K562 (cell line): ENCODE measurements around the gene TACSTD2. TPM values are rescaled to one million over a fixed set of nuclear protein-coding genes. Genes with fewer than 3 reads are reported as not detected.

ENCODE experiments used
- ATF1 ChIP-seq, 2 experiments: fragments of 450-650 bp in 1 of 2; IDR thresholded peaks; 2 replicates each; pipeline ENCODE4 v1.6.1; 2016; ENCODE audit warnings: missing compliant biosample characterization in 1 of 2, missing genetic modification characterization in 1 of 2
- BRCA1 ChIP-seq, 2 experiments: fragments of 450-650 bp in 1 of 2; sonication (generic) in 1 of 2; formaldehyde crosslinking in 1 of 2; IDR thresholded peaks; 2 replicates each; pipeline versions ENCODE4 v1.5.0 to v1.6.1; 2017 to 2020; ENCODE audit warnings: mild to moderate bottlenecking in 1 of 2, missing genetic modification reagents in 1 of 2
- CXXC5 ChIP-seq: fragments of 250-450 bp; sonication (Bioruptor Pico); IDR thresholded peaks from 2 replicates; pipeline ENCODE4 v1.8.0; 2022; ENCODE audit warnings: inconsistent platforms, mild to moderate bottlenecking, moderate library complexity
- ELF2 ChIP-seq: fragments of 250-450 bp; sonication (Bioruptor Pico); IDR thresholded peaks from 2 replicates; pipeline ENCODE4 v1.5.0; 2021; ENCODE audit warnings: mild to moderate bottlenecking
- ELK3 ChIP-seq: fragments of 450-650 bp; formaldehyde crosslinking; IDR thresholded peaks from 2 replicates; pipeline ENCODE4 v1.4.0; 2020; ENCODE audit warnings: mild to moderate bottlenecking
- FOXP4 ChIP-seq: sonication (generic); formaldehyde crosslinking; IDR thresholded peaks from 2 replicates; pipeline ENCODE4 v1.8.0; 2022; ENCODE audit warnings: mild to moderate bottlenecking, missing genetic modification reagents, borderline replicate concordance
- GATA2 ChIP-seq: sonication (generic); formaldehyde crosslinking; IDR thresholded peaks from 2 replicates; pipeline ENCODE4 v1.4.0; 2020; ENCODE audit warnings: mild to moderate bottlenecking, missing genetic modification reagents
- GTF2A2 ChIP-seq: IDR thresholded peaks from 2 replicates; pipeline ENCODE4 v1.6.1; 2016; ENCODE audit warnings: mild to moderate bottlenecking, missing genetic modification characterization, missing compliant biosample characterization
- HMG20A ChIP-seq: fragments of 450-650 bp; formaldehyde crosslinking; conservative IDR thresholded peaks from 2 replicates; pipeline ENCODE4 v1.4.0; 2020; ENCODE audit warnings: mild to moderate bottlenecking, mixed read lengths
- MAX ChIP-seq: sonication (generic); formaldehyde crosslinking; IDR thresholded peaks from 2 replicates; pipeline ENCODE4 v1.9.0; 2022; ENCODE audit warnings: mild to moderate bottlenecking, missing genetic modification reagents
- MTA2 ChIP-seq: fragments of 450-650 bp; IDR thresholded peaks from 2 replicates; pipeline ENCODE4 v1.6.1; 2016; ENCODE audit warnings: low read depth
- NCOA4 ChIP-seq: fragments of 450-650 bp; IDR thresholded peaks from 2 replicates; pipeline ENCODE4 v1.6.1; 2018; ENCODE audit warnings: mild to moderate bottlenecking; ENCODE audit not compliant: partially characterized antibody
- NR4A1 ChIP-seq, 2 experiments: fragments of 250-450 bp in 1 of 2; fragments of 450-650 bp in 1 of 2; sonication (Bioruptor Pico) in 1 of 2; IDR thresholded peaks; 2 replicates each; pipeline versions ENCODE4 v1.4.0 to v1.6.1; 2016 to 2020; ENCODE audit warnings: mild to moderate bottlenecking in 2 of 2, missing compliant biosample characterization in 1 of 2, missing genetic modification characterization in 1 of 2, moderate library complexity in 1 of 2
- SREBF1 ChIP-seq: fragments of 150-350 bp; IDR thresholded peaks from 2 replicates; pipeline ENCODE4 v1.6.1; 2014; ENCODE audit warnings: antibody characterized with exemption, low read depth, low read length, borderline replicate concordance
- ZNF165 ChIP-seq: fragments of 250-450 bp; sonication (Bioruptor Pico); IDR thresholded peaks from 2 replicates; pipeline ENCODE4 v1.4.0; 2020; ENCODE audit warnings: borderline replicate concordance
- ZNF609 ChIP-seq: sonication (generic); formaldehyde crosslinking; IDR thresholded peaks from 2 replicates; pipeline ENCODE4 v1.8.1; 2023; ENCODE audit warnings: missing genetic modification reagents, mild to moderate bottlenecking, borderline replicate concordance
- polyA plus RNA-seq, 8 experiments: library from polyadenylated mRNA; depleted of rRNA in 4 of 8; stranded (reverse) in 5 of 8; unstranded in 3 of 8; fragments of >200 nt; fragmentation: Nextera tagmentation in 2 of 8; fragmentation: Illumina TruSeq in 1 of 8; extraction: Ambion mirVana in 2 of 8; extraction: Trizol in 1 of 8; gene quantifications; 2 replicates each; pipeline versions ENCODE4 v1.2.1 to v1.2.3, GENCODE V29; 2011 to 2014; ENCODE audit warnings: inconsistent platforms in 1 of 8, missing spikeins in 1 of 8
- total RNA-seq, 7 experiments: library from RNA; depleted of rRNA in 6 of 7; stranded (reverse); fragments of >200 nt in 6 of 7; fragmentation: Illumina TruSeq in 2 of 7; extraction: Trizol in 2 of 7; gene quantifications; 2 replicates each; pipeline versions ENCODE4 v1.2.1 to v1.2.3, GENCODE V29; 2011 to 2021; ENCODE audit warnings: low replicate concordance in 1 of 7
- TF ChIP-seq, protein P1 (sequence below): fragments of 250-450 bp; sonication (Bioruptor Pico); IDR thresholded peaks from 2 replicates; pipeline ENCODE4 v1.8.0; 2022; ENCODE audit warnings: moderate library complexity, mild to moderate bottlenecking, inconsistent platforms

The TACSTD2 gene
- total and polyA plus RNA-seq, 9 of the 15 experiments (the other 6 are each of a cell fraction or from before 2014, with no cell fraction given) = 0.04 to 0.31 TPM; not detected in 7

DNA sequence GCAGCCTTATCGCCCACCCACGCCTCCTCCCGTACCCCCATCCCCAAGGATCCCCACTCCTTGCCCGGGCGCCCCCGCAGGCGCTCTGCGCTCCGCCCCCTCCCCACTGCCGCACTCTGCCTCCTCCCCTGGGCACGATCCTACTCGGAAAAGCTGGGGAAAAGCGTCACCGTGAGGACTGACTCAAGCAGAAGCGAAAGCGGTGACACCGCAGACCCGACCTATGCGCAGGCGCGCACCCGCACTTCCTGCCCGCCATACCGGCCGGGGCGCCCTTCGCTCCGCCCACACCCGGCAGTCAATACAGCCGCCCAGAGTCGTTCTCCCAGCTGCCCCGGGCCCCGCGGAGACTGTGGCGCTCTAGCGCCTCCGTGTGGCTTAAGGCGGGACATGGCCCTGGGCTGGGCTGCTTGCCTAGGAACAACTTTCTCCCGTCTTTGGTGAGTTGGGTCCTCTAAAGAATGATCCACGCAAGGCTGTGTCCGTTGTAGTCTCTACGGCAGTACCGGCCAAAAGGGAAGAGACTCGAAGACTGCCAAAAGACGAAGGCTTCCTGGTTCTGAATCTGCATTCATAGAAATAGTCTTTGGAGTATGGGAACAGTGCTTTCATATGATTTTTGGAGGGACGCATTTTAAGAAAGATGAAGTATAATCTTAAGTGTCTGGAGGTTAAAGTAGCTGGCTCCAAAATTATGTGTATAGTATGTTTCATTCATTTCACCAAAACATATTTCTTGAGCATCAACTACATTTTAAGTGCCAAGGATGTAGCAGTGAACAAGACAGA is 30.3 kb downstream of the TACSTD2 start, which contains the start of gene OMA1 (continued):
- TF ChIP-seq ZNF609 (CRISPR knock-in tag) (no peak), GATA2 (CRISPR knock-in tag) (no peak), SREBF1 (no peak), BRCA1 (IDR thresholded peaks at IDR 0.05) (no peak), BRCA1 (CRISPR knock-in tag; IDR thresholded peaks at IDR 0.05) (no peak), MTA2 (no peak), ATF1 (CRISPR knock-in tag; IDR thresholded peaks at IDR 0.05) (no peak), ATF1 (tag; IDR thresholded peaks at IDR 0.05) (peak; percentile 68), NCOA4 (no peak), FOXP4 (CRISPR knock-in tag) (no peak), ELF2 (CRISPR knock-in tag) (no peak), GTF2A2 (tag) (no peak), MAX (CRISPR knock-in tag) (0 out of 2 replicates have a peak, but pooled peaks have one; percentile 10), NR4A1 (CRISPR knock-in tag; IDR thresholded peaks at IDR 0.05) (no peak), NR4A1 (tag; IDR thresholded peaks at IDR 0.05) (no peak), ELK3 (no peak), ZNF165 (CRISPR knock-in tag) (0 out of 2 replicates have a peak, but pooled peaks have one; percentile 14), CXXC5 (peak; percentile 62), HMG20A (CRISPR knock-in tag) (no peak)
- TF ChIP-seq, protein P1, sequence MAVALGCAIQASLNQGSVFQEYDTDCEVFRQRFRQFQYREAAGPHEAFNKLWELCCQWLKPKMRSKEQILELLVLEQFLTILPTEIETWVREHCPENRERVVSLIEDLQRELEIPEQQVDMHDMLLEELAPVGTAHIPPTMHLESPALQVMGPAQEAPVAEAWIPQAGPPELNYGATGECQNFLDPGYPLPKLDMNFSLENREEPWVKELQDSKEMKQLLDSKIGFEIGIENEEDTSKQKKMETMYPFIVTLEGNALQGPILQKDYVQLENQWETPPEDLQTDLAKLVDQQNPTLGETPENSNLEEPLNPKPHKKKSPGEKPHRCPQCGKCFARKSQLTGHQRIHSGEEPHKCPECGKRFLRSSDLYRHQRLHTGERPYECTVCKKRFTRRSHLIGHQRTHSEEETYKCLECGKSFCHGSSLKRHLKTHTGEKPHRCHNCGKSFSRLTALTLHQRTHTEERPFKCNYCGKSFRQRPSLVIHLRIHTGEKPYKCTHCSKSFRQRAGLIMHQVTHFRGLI (CRISPR knock-in tag) = no peak
